ENCODE data around the gene PTPN6. TPM values are rescaled to one million over a fixed set of nuclear protein-coding genes. Genes with fewer than 3 reads are reported as not detected.

Gene PTPN6
- total and polyA plus RNA-seq, 8 donors: 11.2 to 51.2 (median 32.6) TPM

DNA sequence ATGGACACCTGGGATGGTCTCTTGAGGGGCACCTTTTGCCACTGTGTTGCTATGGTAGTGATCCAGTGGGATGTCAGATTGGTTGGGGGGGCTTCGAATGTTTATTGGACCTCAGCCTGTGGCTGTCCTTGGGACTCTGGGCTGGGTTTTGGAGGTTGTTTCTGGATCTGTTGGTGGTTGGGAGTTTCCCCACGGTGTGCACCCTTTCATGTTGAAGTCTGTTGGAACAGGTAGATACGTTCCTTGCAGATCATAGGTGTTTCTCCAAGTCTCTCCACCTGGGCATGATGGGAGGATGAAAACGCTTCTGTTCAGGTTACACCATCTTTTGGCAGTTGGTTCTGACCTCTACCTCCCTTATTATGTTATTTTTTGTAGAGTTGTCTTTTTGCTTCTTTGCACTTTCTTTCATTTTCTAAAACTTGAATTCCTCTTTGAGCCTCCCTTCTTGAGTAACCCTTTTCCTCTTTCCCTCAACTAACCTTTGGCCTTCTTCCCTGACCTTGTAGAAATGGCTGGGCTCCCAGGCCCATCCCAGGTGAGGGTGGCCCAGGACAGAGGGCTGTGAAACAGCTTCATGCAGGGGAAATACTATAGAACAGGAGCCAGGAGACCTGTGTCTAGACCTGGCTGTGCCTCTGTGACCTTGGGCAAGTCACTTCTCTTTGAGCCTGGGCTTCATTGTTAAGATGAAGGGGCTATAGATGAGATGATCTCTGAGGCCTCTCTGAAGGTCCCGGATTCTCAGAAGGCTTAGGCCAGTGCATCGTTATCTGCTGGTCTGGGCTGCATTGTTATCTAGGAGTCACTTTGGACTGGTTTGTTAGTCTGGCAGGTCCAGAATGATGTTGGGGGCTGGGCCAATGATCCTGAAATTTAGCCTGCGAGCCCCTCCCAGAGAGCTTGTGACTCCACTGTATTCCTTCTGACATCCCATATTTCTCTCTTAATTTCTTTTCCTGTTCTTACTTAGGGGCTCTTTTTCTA, 21.4 kb upstream of the PTPN6 start:
- WGBS, 5 donors: 32 to 39% (median 34%) methylated on average over 7 of the region's 7 CpGs
- no peak for TF ChIP-seq EP300 (IDR thresholded peaks at IDR 0.05)
- TF ChIP-seq, protein P1, sequence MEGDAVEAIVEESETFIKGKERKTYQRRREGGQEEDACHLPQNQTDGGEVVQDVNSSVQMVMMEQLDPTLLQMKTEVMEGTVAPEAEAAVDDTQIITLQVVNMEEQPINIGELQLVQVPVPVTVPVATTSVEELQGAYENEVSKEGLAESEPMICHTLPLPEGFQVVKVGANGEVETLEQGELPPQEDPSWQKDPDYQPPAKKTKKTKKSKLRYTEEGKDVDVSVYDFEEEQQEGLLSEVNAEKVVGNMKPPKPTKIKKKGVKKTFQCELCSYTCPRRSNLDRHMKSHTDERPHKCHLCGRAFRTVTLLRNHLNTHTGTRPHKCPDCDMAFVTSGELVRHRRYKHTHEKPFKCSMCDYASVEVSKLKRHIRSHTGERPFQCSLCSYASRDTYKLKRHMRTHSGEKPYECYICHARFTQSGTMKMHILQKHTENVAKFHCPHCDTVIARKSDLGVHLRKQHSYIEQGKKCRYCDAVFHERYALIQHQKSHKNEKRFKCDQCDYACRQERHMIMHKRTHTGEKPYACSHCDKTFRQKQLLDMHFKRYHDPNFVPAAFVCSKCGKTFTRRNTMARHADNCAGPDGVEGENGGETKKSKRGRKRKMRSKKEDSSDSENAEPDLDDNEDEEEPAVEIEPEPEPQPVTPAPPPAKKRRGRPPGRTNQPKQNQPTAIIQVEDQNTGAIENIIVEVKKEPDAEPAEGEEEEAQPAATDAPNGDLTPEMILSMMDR (IDR thresholded peaks at IDR 0.05): no peak
- TF ChIP-seq POLR2A (IDR thresholded peaks at IDR 0.05): no peak
- no peak for TF ChIP-seq POLR2AphosphoS5 (IDR thresholded peaks at IDR 0.05)
- no peak for DNase-seq
- H3K27ac ChIP-seq: peak overlapping the region; percentile 90 to 99 (median 97)
- no peaks in the 10 kb centered on the region for H3K27me3 ChIP-seq
- intact Hi-C loops (cut with DNase I; ENCODE audit: low total_unique reads): no loop called here
- peak overlapping the region; percentile 64 to 95 (median 86) for H3K4me3 ChIP-seq
- peaks cover 52 to 89% (median 74%) of the 10 kb centered on the region in 4 donors for H3K4me1 ChIP-seq
- H3K9me3 ChIP-seq: no peaks in the 10 kb centered on the region
- H3K36me3 ChIP-seq: peaks cover 9 to 22% (median 16%) of the 10 kb centered on the region in 4 donors

DNA sequence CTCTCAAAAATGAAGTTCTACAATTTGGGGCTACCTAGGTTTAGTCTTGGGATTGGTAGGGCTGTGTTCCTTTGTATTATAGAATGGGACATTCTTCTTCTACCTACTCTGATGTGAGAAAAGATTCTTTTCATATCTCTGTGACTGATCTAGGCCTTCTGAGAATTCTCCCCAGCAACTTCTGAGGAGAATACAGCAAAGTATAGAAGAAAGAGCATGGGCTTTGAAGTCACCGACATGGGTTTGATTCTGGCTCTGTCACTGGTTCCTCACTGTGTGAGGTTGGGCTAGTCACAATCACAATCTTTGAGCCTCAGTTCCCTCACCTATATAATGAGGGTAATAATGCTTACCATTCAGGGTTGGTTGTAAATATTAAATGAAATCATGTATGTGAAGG, 18.4 kb upstream of the PTPN6 start:
- Histone ChIP-seq H3K4me1 (peaks cover 37 to 91% (median 69%) of the 10 kb centered on the region in 4 donors), H3K27me3 (no peaks in the 10 kb centered on the region), H3K4me3 (no peak overlapping the region), H3K27ac (peak overlapping the region in 4 of 5 donors; percentile 36 to 98 (median 74)), H3K36me3 (peaks cover 20 to 44% (median 36%) of the 10 kb centered on the region in 4 donors), H3K9me3 (no peaks in the 10 kb centered on the region)
- intact Hi-C loops (cut with DNase I; ENCODE audit: low total_unique reads): no loop called here
- DNase-seq: no peak
- TF ChIP-seq, protein P1 (IDR thresholded peaks at IDR 0.05): no peak
- TF ChIP-seq EP300 (IDR thresholded peaks at IDR 0.05) (no peak), POLR2AphosphoS5 (IDR thresholded peaks at IDR 0.05) (no peak), POLR2A (IDR thresholded peaks at IDR 0.05) (no peak)
- WGBS, 5 donors: 49 to 76% (median 64%) methylated on average over 1 of the region's 1 CpG

DNA sequence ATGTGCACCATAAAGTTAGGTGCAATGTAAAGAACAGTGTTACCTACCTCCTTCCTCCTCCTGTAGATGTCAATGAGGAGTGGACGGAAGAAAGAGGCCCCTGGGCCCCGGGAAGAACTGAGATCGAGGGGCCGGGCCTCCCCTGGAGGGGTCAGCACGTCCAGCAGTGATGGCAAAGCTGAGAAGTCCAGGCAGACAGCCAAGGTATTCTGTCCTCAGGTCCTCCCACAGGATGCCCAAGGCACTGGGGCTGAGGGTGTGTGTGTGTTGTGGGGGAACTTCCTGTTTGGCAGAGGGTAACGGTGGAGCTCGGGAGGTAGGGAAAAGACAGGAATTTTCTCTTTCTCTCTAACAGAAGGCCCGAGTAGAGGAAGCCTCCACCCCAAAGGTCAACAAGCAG, 17.0 kb upstream of the PTPN6 start:
- intact Hi-C loops (cut with DNase I; ENCODE audit: low total_unique reads): no loop called here
- Histone ChIP-seq H3K36me3 (peaks cover 20 to 45% (median 42%) of the 10 kb centered on the region in 4 donors), H3K27me3 (no peaks in the 10 kb centered on the region), H3K27ac (peak overlapping the region; percentile 37 to 98 (median 70)), H3K9me3 (no peaks in the 10 kb centered on the region), H3K4me3 (no peak overlapping the region), H3K4me1 (peaks cover 45 to 97% (median 78%) of the 10 kb centered on the region in 4 donors)
- TF ChIP-seq, protein P1 (IDR thresholded peaks at IDR 0.05): no peak
- TF ChIP-seq POLR2AphosphoS5 (IDR thresholded peaks at IDR 0.05) (peak in 1 of 3 donors; percentile 15), POLR2A (IDR thresholded peaks at IDR 0.05) (no peak)
- peak in 1 of 2 donors; percentile 55 for DNase-seq
- 23 to 41% (median 28%) methylated on average over 8 of the region's 8 CpGs for WGBS, 5 donors

DNA sequence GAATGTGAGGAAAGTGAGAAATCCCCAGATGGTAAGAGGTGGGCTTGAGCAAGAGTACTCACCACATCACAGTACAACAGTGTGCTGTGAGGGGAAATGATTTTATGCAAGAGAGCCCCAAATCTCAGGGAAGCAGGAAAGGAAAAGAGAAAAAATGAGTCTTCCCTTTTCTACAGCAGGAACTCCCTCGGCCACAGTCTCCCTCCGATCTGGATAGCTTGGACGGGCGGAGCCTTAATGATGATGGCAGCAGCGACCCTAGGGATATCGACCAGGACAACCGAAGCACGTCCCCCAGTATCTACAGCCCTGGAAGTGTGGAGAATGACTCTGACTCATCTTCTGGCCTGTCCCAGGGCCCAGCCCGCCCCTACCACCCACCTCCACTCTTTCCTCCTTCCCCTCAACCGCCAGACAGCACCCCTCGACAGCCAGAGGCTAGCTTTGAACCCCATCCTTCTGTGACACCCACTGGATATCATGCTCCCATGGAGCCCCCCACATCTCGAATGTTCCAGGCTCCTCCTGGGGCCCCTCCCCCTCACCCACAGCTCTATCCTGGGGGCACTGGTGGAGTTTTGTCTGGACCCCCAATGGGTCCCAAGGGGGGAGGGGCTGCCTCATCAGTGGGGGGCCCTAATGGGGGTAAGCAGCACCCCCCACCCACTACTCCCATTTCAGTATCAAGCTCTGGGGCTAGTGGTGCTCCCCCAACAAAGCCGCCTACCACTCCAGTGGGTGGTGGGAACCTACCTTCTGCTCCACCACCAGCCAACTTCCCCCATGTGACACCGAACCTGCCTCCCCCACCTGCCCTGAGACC, 15.6 kb upstream of the PTPN6 start:
- H3K27ac ChIP-seq: peak overlapping the region; percentile 9 to 98 (median 91)
- TF ChIP-seq POLR2AphosphoS5 (IDR thresholded peaks at IDR 0.05) (no peak), EP300 (IDR thresholded peaks at IDR 0.05) (no peak), POLR2A (IDR thresholded peaks at IDR 0.05) (no peak)
- TF ChIP-seq, protein P1 (IDR thresholded peaks at IDR 0.05): no peak
- 63 to 77% (median 67%) methylated on average over 12 to 14 of the region's 14 CpGs for whole genome bisulfite sequencing, 5 donors
- peaks cover 20 to 57% (median 53%) of the 10 kb centered on the region in 4 donors for H3K36me3 ChIP-seq
- peaks cover 30 to 95% (median 68%) of the 10 kb centered on the region in 4 donors for H3K4me1 ChIP-seq
- intact Hi-C loops (cut with DNase I; ENCODE audit: low total_unique reads): no loop called here
- DNase-seq: no peak
- H3K4me3 ChIP-seq: no peak overlapping the region
- H3K27me3 ChIP-seq: no peaks in the 10 kb centered on the region
- H3K9me3 ChIP-seq: no peaks in the 10 kb centered on the region
